HG02981 (cell line): ENCODE measurements around the gene LBHD2.
"Not testable (repeated sequence)": the region's sequence is repeated elsewhere in the genome, so short reads cannot be mapped to it uniquely, and the experiment has no call there.

ENCODE experiments used
- ATAC-seq: cut with Tn5 transposase; IDR thresholded peaks from one replicate; pipeline ENCODE4 v1.9.1; 2021; ENCODE audit warnings: mild to moderate bottlenecking, moderate library complexity; ENCODE audit not compliant: unreplicated experiment

The LBHD2 gene

GRCh38 chr14:103118018-103118662 is 34.1 kb downstream of the LBHD2 start:
- no peak for ATAC-seq

- no peak for ATAC-seq
These were observed 34.8 kb downstream of the LBHD2 start for GRCh38 chr14:103118663-103119404.

- ATAC-seq, result not testable (repeated sequence)
These were observed 35.5 kb downstream of the LBHD2 start for GRCh38 chr14:103119527-103119926.

GRCh38 chr14:103121121-103121845 is 37.3 kb downstream of the LBHD2 start:
- ATAC-seq, result no peak

GRCh38 chr14:103121846-103122584 is 38.0 kb downstream of the LBHD2 start:
- no peak for ATAC-seq

GRCh38 chr14:103122585-103122946 is 38.6 kb downstream of the LBHD2 start:
- no peak for ATAC-seq

GRCh38 chr14:103122947-103123633 is 39.1 kb downstream of the LBHD2 start, which contains the start of gene TNFAIP2:
TNFAIP2 (plus strand) TSS chr14:103123461; CDS start chr14:103126458, 2,997 bp downstream.
- ATAC-seq, result no peak

GRCh38 chr14:103123634-103124500 is 39.9 kb downstream of the LBHD2 start:
- ATAC-seq, result no peak

- no peak for ATAC-seq
These were observed 40.5 kb downstream of the LBHD2 start for GRCh38 chr14:103124501-103125001.

- no peak for ATAC-seq
These were observed 41.4 kb downstream of the LBHD2 start for GRCh38 chr14:103125098-103126070.

GRCh38 chr14:103126088-103126872 is 42.3 kb downstream of the LBHD2 start:
- no peak for ATAC-seq

GRCh38 chr14:103126873-103127304 is 42.9 kb downstream of the LBHD2 start:
- ATAC-seq, result no peak

- no peak for ATAC-seq
These were observed 43.3 kb downstream of the LBHD2 start for GRCh38 chr14:103127356-103127755.

- ATAC-seq, result no peak
These were observed 44.0 kb downstream of the LBHD2 start for GRCh38 chr14:103127861-103128598.

GRCh38 chr14:103128631-103129300 is 44.8 kb downstream of the LBHD2 start:
- ATAC-seq, result no peak
